Smooth muscle cell (in vitro differentiated cells): ENCODE data around the gene ARHGAP35. TPM values are rescaled to one million over a fixed set of nuclear protein-coding genes. Genes with fewer than 3 reads are reported as not detected.

Source experiments
- DNase-seq: peaks from one replicate; lab custom pipeline; 2025; ENCODE audit not compliant: unreplicated experiment; lab: John Stamatoyannopoulos, UW
- H2AFZ ChIP-seq: fragments of 200-600 bp; sonication (generic); 2 replicates; pipeline ENCODE4 v1.6.0; 2016; ENCODE audit warnings: antibody characterized with exemption, low read depth, mild to moderate bottlenecking
- H3F3A ChIP-seq: fragments of 200-600 bp; sonication (generic); 2 replicates; pipeline ENCODE4 v1.6.0; 2017; ENCODE audit warnings: antibody characterized with exemption, low read depth
- H3K27ac ChIP-seq: fragments of 200-600 bp; sonication (generic); 2 replicates; pipeline ENCODE4 v1.5.1; 2016; ENCODE audit warnings: low read depth, mild to moderate bottlenecking
- H3K27me3 ChIP-seq: fragments of 200-600 bp; sonication (generic); 2 replicates; pipeline ENCODE4 v1.6.1; 2016; ENCODE audit warnings: low read depth, mild to moderate bottlenecking
- H3K36me3 ChIP-seq: fragments of 200-600 bp; sonication (generic); 2 replicates; pipeline ENCODE4 v1.5.1; 2016; ENCODE audit warnings: low read depth
- H3K4me1 ChIP-seq: fragments of 200-600 bp; sonication (generic); 2 replicates; pipeline ENCODE4 v1.5.1; 2016; ENCODE audit warnings: low read depth
- H3K4me2 ChIP-seq: fragments of 200-600 bp; sonication (generic); 2 replicates; pipeline ENCODE4 v1.6.0; 2016; ENCODE audit warnings: mild to moderate bottlenecking
- H3K4me3 ChIP-seq: fragments of 200-600 bp; sonication (generic); 2 replicates; pipeline ENCODE4 v1.5.1; 2016; ENCODE audit warnings: mild to moderate bottlenecking
- H3K79me2 ChIP-seq: fragments of 200-600 bp; sonication (generic); 2 replicates; pipeline ENCODE4 v1.6.0; 2016; ENCODE audit warnings: low read depth, mild to moderate bottlenecking
- H3K9ac ChIP-seq: fragments of 200-600 bp; sonication (generic); 2 replicates; pipeline ENCODE4 v1.6.0; 2016; ENCODE audit warnings: low read depth
- H3K9me3 ChIP-seq: fragments of 200-600 bp; sonication (generic); replicated peaks from 2 replicates; pipeline ENCODE4 v1.5.1; 2016; ENCODE audit warnings: low read depth
- H4K20me1 ChIP-seq: fragments of 200-600 bp; sonication (generic); 2 replicates; pipeline ENCODE4 v1.6.0; 2016; ENCODE audit warnings: low read depth
- WGBS: methylation state at CpG from one replicate; pipeline ENCODE4 v1.1.7; 2016; ENCODE audit warnings: low lambda C conversion rate; 5-methylcytosine and 5-hydroxymethylcytosine counted together
- polyA plus RNA-seq: library from polyadenylated mRNA; unstranded; fragments of >200 nt; fragmentation: Nextera tagmentation; extraction: Ambion mirVana; gene quantifications from 2 replicates; pipeline ENCODE4 v1.2.1, GENCODE V29; 2016
- total RNA-seq: library from RNA; depleted of rRNA; stranded (reverse); fragments of >200 nt; gene quantifications from 2 replicates; pipeline ENCODE4 v1.2.3, GENCODE V29; 2014
- TF ChIP-seq, protein P1 (sequence below): fragments of 200-600 bp; sonication (generic); IDR thresholded peaks from 2 replicates; pipeline ENCODE4 v1.5.1; 2017; ENCODE audit warnings: borderline replicate concordance, mild to moderate bottlenecking, antibody characterized with exemption; ENCODE audit not compliant: insufficient read depth, poor library complexity, severe bottlenecking

Gene ARHGAP35
- total and polyA plus RNA-seq, 2 experiments from 2014 or later: 6.9 to 19.8 TPM

DNA sequence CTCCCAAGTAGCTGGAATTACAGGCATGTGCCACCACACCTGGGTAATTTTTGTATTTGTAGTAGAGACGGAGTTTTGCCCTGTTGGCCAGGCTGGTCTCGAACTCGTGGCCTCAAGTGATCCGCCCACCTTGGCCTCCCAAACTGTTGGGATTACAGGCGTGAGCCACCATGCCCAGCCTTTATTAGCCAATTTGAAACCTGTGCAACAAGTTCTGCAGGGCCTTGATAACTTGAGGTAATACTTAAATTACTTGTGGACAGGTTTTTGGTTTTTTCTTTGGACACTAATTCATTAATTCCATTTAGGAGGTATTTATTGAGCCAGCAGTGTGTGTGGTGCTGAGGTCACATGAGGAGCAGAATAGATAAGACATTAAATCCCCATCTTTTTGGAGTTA is 39.5 kb downstream of the ARHGAP35 start:
- Histone ChIP-seq H3K27ac (no peak overlapping the region), H4K20me1 (peaks cover 53% of the 10 kb centered on the region), H3K4me1 (peaks cover 17% of the 10 kb centered on the region)

DNA sequence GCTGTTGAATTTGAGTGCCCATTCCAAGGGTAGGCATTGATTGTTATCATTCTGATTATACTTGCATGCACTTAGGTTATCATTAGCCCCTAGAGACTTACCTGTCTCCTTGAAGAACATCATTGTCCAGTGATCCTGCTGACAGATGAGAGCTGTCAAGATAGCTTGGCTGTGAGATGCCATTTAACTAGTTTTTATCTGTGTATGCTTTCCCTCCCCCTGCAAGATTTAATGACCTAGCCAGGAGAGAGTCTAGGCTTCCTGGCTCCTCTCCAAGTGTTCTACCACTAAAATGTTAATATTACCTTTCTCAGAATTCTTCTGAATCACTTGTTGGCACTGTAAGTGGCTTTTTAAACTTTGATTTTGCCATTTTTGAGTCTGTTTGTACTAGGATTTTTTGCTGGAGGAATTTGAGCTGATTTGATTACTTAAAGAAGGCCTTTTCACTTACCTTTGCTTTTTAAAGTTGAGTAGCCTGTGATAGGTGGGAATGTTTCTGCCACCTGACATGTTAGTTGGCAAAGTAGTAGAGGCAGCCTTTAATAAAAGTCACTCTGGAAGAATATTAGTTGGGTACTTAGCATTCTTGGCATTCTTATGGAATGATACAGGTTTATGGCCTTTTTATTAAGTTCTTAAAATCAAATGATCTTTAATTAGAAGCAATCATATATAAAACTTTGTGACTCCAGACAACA is 41.1 kb downstream of the ARHGAP35 start:
- peak overlapping the region; percentile 94 for H3K27ac ChIP-seq
- TF ChIP-seq, protein P1, sequence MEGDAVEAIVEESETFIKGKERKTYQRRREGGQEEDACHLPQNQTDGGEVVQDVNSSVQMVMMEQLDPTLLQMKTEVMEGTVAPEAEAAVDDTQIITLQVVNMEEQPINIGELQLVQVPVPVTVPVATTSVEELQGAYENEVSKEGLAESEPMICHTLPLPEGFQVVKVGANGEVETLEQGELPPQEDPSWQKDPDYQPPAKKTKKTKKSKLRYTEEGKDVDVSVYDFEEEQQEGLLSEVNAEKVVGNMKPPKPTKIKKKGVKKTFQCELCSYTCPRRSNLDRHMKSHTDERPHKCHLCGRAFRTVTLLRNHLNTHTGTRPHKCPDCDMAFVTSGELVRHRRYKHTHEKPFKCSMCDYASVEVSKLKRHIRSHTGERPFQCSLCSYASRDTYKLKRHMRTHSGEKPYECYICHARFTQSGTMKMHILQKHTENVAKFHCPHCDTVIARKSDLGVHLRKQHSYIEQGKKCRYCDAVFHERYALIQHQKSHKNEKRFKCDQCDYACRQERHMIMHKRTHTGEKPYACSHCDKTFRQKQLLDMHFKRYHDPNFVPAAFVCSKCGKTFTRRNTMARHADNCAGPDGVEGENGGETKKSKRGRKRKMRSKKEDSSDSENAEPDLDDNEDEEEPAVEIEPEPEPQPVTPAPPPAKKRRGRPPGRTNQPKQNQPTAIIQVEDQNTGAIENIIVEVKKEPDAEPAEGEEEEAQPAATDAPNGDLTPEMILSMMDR: no peak
- no peak overlapping the region for H3K4me3 ChIP-seq
- no peaks in the 10 kb centered on the region for H3K36me3 ChIP-seq
- H3K9me3 ChIP-seq: no peaks in the 10 kb centered on the region
- peak overlapping the region; percentile 21 for H3K4me2 ChIP-seq
- peaks cover 65% of the 10 kb centered on the region for H3K79me2 ChIP-seq
- H4K20me1 ChIP-seq: peaks cover 41% of the 10 kb centered on the region
- H3K9ac ChIP-seq: peak overlapping the region; percentile 36
- H3K4me1 ChIP-seq: peaks cover 17% of the 10 kb centered on the region
- H3F3A ChIP-seq: peaks cover 29% of the 10 kb centered on the region
- DNase-seq: no peak
- no peaks in the 10 kb centered on the region for H3K27me3 ChIP-seq
- no peak overlapping the region for H2AFZ ChIP-seq

More for the DNA sequence above, 39.5 kb downstream of the ARHGAP35 start:
- H3K36me3 ChIP-seq: no peaks in the 10 kb centered on the region
- H3K4me3 ChIP-seq: no peak overlapping the region
- H3K9ac ChIP-seq: no peak overlapping the region
- DNase-seq: no peak
- H3K27me3 ChIP-seq: no peaks in the 10 kb centered on the region
- H3F3A ChIP-seq: peaks cover 23% of the 10 kb centered on the region
- peaks cover 63% of the 10 kb centered on the region for H3K79me2 ChIP-seq
- H2AFZ ChIP-seq: no peak overlapping the region
- WGBS: 97% methylated on average over 5 of the region's 5 CpGs
- no peak overlapping the region for H3K4me2 ChIP-seq
- TF ChIP-seq, protein P1: no peak
- no peaks in the 10 kb centered on the region for H3K9me3 ChIP-seq

DNA sequence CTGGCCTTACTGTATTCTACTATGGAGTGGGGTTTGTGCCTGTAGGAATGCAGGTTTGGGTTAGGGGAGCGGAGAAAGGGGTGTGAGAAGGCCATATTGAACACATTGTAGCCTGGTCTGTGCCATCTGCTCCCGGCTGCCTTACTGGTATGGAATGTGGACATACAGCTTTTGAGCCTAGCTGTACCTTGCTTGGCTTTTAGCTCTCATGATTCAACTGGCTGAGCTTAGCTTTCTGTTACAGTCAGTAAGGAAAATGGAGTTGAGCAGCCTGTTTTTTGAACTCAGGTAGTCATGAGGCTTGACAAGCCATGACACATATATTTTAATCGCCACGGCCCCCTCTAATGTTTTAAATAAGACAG is 41.6 kb downstream of the ARHGAP35 start:
- H3K4me3 ChIP-seq: no peak overlapping the region
- H3K4me2 ChIP-seq: peak overlapping the region; percentile 21
- 65% methylated on average over 4 of the region's 4 CpGs for WGBS
- no peaks in the 10 kb centered on the region for H3K9me3 ChIP-seq
- H3K27ac ChIP-seq: peak overlapping the region; percentile 94
- H3K27me3 ChIP-seq: no peaks in the 10 kb centered on the region
- no peak overlapping the region for H2AFZ ChIP-seq
- peaks cover 29% of the 10 kb centered on the region for H3F3A ChIP-seq
- H4K20me1 ChIP-seq: peaks cover 41% of the 10 kb centered on the region
- H3K4me1 ChIP-seq: peaks cover 17% of the 10 kb centered on the region
- no peaks in the 10 kb centered on the region for H3K36me3 ChIP-seq
- H3K9ac ChIP-seq: peak overlapping the region; percentile 36
- H3K79me2 ChIP-seq: peaks cover 65% of the 10 kb centered on the region
- TF ChIP-seq, protein P1: no peak
- no peak for DNase-seq

DNA sequence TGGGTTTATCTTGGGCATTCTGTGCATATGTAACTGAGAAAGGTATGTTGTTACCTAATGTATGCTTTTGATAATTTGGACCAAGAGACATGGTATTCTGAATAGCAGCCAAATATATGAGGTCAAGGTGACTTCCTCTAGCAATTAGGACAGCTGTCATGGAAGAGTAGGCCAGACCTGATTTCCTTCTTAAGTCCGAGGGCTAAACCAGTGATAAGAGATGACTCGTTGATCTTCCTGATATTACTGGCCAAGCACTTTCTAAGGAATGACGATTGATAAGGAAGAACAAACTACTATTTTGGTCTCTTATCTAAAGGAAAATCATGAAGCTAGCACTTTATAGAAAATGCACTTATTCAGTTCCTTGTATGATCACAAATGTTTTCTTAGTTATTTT is 42.7 kb downstream of the ARHGAP35 start:
- Histone ChIP-seq H3F3A (peaks cover 29% of the 10 kb centered on the region), H3K4me2 (peak overlapping the region; percentile 69), H4K20me1 (peaks cover 43% of the 10 kb centered on the region), H3K27ac (peak overlapping the region; percentile 94), H3K4me3 (no peak overlapping the region), H3K4me1 (peaks cover 17% of the 10 kb centered on the region), H3K9me3 (no peaks in the 10 kb centered on the region), H3K27me3 (no peaks in the 10 kb centered on the region), H3K36me3 (no peaks in the 10 kb centered on the region), H2AFZ (no peak overlapping the region), H3K9ac (no peak overlapping the region), H3K79me2 (peaks cover 65% of the 10 kb centered on the region)
- TF ChIP-seq, protein P1: no peak
- 15% methylated on average over 3 of the region's 3 CpGs for whole genome bisulfite sequencing
- DNase-seq: no peak
